Peyer's patch (tissue), 4 donors: ENCODE results near the gene NFAT5. TPM values are rescaled to one million over a fixed set of nuclear protein-coding genes. Genes with fewer than 3 reads are reported as not detected.

Source experiments
- DNase-seq, 3 donors: peaks; one replicate each; pipeline ENCODE4 v3.0.0-alpha.2; 2017 to 2019
- H3K27ac ChIP-seq, 4 donors: fragments of 200-600 bp; sonication (generic); one replicate each; pipeline ENCODE4 v1.5.1; 2016 to 2019
- H3K27me3 ChIP-seq, 2 donors: fragments of 200-600 bp; sonication (generic); one replicate each; pipeline ENCODE4 v1.5.1; 2019
- H3K36me3 ChIP-seq, 3 donors: fragments of 200-600 bp; sonication (generic); one replicate each; pipeline ENCODE4 v1.5.1; 2016 to 2019
- H3K4me1 ChIP-seq, 4 donors: fragments of 200-600 bp; sonication (generic); one replicate each; pipeline ENCODE4 v1.5.1; 2016 to 2019
- H3K4me3 ChIP-seq, 4 donors: fragments of 200-600 bp; sonication (generic); 1 replicate in 3 of 4; 2 replicates in 1 of 4; pipeline ENCODE4 v1.5.1; 2016 to 2019; ENCODE audit warnings: mild to moderate bottlenecking in 1 of 4
- H3K9me3 ChIP-seq, 4 donors: fragments of 200-600 bp; sonication (generic); one replicate each; pipeline ENCODE4 v1.5.1; 2016 to 2019; ENCODE audit warnings: mild to moderate bottlenecking in 1 of 4
- POLR2A ChIP-seq, 2 donors: fragments of 450-650 bp; IDR thresholded peaks; one replicate each; pipeline ENCODE4 v1.5.1; 2017; ENCODE audit warnings: antibody characterized with exemption in 2 of 2, mild to moderate bottlenecking in 2 of 2, moderate library complexity in 2 of 2
- total RNA-seq, 4 donors: library from RNA; depleted of rRNA; stranded (reverse); fragments of >200 nt; gene quantifications; one replicate each; pipeline ENCODE4 v1.1.0, GENCODE V29; 2016
- TF ChIP-seq, protein P1 (sequence below), 6 experiments: fragments of 450-650 bp in 4 of 6; fragments of 200-600 bp in 2 of 6; sonication (generic) in 1 of 6; IDR thresholded peaks; one replicate each; pipeline ENCODE4 v1.5.1; 2017 to 2019; ENCODE audit warnings: antibody characterized with exemption in 6 of 6, mild to moderate bottlenecking in 3 of 6, moderate library complexity in 1 of 6

The NFAT5 gene
- total RNA-seq, 4 donors from 2014 or later = 40.5 to 93.3 (median 66.8) TPM

DNA sequence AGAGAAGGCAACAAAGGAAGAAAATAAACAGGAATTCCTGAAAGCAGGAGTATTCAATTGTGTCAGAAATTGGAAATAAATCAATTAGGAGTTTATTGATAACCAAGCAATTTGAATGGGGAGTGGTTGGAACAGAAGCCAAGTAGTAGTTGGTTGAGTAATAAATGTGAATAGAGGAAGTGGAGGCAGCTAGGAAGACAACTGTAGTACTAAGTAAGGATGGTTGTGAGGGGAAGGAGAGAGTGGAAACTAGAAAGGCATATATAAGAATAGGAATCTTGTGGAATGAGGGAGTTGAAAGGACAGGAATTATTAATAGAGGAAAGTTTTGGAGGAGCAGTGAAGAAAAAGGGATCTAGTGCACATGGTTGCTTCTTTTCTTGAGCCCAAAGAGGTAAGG lies 34.4 kb downstream of the NFAT5 start:
- Histone ChIP-seq H3K4me3 (no peak overlapping the region), H3K27me3 (no peaks in the 10 kb centered on the region), H3K9me3 (no peaks in the 10 kb centered on the region), H3K36me3 (no peaks in the 10 kb centered on the region), H3K4me1 (peaks cover 0 to 36% (median 0%) of the 10 kb centered on the region in 4 donors), H3K27ac (no peak overlapping the region)
- no peak for DNase-seq
- TF ChIP-seq POLR2A (IDR thresholded peaks at IDR 0.05) = no peak
- TF ChIP-seq, protein P1, sequence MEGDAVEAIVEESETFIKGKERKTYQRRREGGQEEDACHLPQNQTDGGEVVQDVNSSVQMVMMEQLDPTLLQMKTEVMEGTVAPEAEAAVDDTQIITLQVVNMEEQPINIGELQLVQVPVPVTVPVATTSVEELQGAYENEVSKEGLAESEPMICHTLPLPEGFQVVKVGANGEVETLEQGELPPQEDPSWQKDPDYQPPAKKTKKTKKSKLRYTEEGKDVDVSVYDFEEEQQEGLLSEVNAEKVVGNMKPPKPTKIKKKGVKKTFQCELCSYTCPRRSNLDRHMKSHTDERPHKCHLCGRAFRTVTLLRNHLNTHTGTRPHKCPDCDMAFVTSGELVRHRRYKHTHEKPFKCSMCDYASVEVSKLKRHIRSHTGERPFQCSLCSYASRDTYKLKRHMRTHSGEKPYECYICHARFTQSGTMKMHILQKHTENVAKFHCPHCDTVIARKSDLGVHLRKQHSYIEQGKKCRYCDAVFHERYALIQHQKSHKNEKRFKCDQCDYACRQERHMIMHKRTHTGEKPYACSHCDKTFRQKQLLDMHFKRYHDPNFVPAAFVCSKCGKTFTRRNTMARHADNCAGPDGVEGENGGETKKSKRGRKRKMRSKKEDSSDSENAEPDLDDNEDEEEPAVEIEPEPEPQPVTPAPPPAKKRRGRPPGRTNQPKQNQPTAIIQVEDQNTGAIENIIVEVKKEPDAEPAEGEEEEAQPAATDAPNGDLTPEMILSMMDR (IDR thresholded peaks at IDR 0.05) = no peak

DNA sequence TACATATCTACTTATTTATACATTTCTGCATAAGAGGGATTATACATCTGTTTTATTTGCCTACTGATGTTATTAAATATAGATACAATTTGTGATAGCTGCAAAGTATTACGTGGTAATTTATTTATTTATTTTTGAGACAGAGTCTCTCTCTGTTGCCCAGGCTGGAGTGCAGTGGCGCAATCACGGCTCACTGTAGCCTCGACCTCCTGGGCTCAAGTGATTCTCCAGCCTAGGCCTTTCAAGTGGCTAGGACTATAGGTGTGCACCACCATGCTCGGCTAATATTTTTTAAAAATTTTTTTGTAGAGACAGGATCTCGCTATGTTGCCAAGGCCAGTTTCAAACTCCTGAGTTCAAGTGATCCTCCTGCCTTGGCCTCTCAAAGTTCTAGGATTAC lies 35.5 kb downstream of the NFAT5 start:
- Histone ChIP-seq H3K27me3 (no peaks in the 10 kb centered on the region), H3K9me3 (no peaks in the 10 kb centered on the region), H3K4me3 (no peak overlapping the region), H3K36me3 (no peaks in the 10 kb centered on the region), H3K27ac (no peak overlapping the region), H3K4me1 (peaks cover 0 to 25% (median 0%) of the 10 kb centered on the region in 4 donors)
- DNase-seq = no peak
- TF ChIP-seq, protein P1 (IDR thresholded peaks at IDR 0.05) = no peak
- TF ChIP-seq POLR2A (IDR thresholded peaks at IDR 0.05) = no peak

DNA sequence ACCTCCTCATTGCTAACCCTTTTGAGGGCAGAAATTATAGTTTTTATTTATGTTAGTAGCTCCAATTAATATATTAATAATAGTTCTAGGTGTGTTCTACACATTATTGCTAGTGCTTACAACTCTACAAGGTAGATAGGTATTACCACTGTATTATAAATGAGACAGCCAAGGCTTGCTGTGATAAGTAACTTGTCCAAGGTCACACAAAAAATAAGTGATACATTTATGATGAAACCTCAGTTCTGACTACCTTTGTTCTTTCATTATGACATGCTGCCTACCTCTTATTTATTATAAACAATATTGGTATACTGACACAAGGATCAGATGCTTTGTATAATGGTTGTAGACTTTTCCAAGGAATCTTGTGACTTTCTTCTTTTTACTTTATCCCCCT lies 41.2 kb downstream of the NFAT5 start:
- no peak for DNase-seq
- TF ChIP-seq POLR2A (IDR thresholded peaks at IDR 0.05) = no peak
- TF ChIP-seq, protein P1 (IDR thresholded peaks at IDR 0.05) = no peak
- no peaks in the 10 kb centered on the region for H3K36me3 ChIP-seq
- H3K9me3 ChIP-seq = no peaks in the 10 kb centered on the region
- no peak overlapping the region for H3K27ac ChIP-seq
- no peaks in the 10 kb centered on the region for H3K4me1 ChIP-seq
- H3K27me3 ChIP-seq = no peaks in the 10 kb centered on the region
- no peak overlapping the region for H3K4me3 ChIP-seq

DNA sequence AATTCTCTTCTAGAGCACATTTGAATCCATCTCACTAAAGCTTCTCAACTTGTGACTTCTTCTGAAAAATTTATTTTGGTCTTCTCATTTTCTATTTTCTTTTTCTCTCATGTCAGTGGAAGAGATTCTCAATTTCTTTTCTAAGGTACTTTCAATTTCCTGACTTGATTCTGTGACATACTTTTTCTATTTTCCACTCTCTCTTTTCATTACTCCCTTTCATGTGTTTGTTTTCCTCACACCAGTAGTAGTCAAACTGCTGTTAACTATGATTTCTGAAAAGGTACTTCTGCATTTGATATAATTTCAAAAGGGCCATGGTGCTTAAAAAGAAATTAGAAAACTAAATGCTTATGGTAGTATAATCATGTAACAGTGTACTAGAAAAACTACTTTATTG lies 41.9 kb downstream of the NFAT5 start:
- peaks cover 0 to 2% (median 0%) of the 10 kb centered on the region in 4 donors for H3K4me1 ChIP-seq
- no peaks in the 10 kb centered on the region for H3K9me3 ChIP-seq
- no peaks in the 10 kb centered on the region for H3K27me3 ChIP-seq
- H3K4me3 ChIP-seq = no peak overlapping the region
- no peaks in the 10 kb centered on the region for H3K36me3 ChIP-seq
- TF ChIP-seq, protein P1 (IDR thresholded peaks at IDR 0.05) = no peak
- no peak for TF ChIP-seq POLR2A (IDR thresholded peaks at IDR 0.05)
- no peak for DNase-seq
- H3K27ac ChIP-seq = no peak overlapping the region

DNA sequence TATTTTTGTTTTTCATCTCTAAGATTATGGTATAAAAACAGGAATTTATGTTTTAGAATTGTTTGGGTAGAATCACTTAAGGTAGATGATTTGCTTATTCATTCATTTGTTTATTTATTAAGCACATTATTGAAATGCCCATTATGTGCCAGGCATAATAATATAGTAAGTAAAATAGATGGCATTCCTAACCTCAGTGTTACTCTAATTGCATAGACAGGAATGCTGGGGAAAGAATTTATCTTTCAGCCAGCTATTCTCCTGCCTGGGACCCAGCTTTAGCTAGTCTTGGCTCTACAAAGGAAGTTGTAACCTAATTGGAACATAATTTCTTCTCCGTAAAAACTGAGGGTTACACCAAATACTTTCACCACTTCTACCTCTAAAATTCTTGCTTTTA lies 44.6 kb downstream of the NFAT5 start:
- TF ChIP-seq POLR2A (IDR thresholded peaks at IDR 0.05) = no peak
- TF ChIP-seq, protein P1 (IDR thresholded peaks at IDR 0.05) = no peak
- Histone ChIP-seq H3K9me3 (no peaks in the 10 kb centered on the region), H3K4me3 (no peak overlapping the region), H3K27me3 (no peaks in the 10 kb centered on the region), H3K27ac (no peak overlapping the region), H3K4me1 (peaks cover 0 to 20% (median 0%) of the 10 kb centered on the region in 4 donors), H3K36me3 (no peaks in the 10 kb centered on the region)
- DNase-seq = no peak

DNA sequence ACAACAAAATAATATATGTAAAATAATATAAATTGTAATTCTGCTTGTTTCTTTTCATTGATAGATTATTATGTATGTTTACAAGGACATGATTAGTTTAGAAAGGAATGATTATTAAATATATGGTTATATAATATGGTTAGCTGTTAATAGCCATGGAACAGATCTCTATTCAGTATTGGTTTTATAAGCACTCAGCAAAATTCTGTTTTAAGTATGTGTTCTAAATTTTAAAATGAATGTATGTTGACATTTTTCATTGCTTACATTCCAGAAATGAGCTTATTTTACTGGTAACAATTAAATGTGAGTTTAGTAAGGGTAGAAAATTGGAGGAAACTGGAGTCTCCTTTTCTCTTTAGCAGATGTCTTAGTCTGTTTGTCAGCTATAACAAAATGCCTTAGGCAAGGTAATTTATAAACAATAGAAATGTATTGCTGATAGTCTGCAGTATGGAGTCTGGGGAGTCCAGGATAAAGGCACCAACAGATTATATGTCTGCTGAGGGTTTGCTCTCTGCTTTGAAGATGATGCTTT lies 45.4 kb downstream of the NFAT5 start:
- Histone ChIP-seq H3K4me1 (peaks cover 0 to 20% (median 0%) of the 10 kb centered on the region in 4 donors), H3K4me3 (no peak overlapping the region), H3K27ac (no peak overlapping the region), H3K36me3 (no peaks in the 10 kb centered on the region), H3K27me3 (no peaks in the 10 kb centered on the region), H3K9me3 (no peaks in the 10 kb centered on the region)
- TF ChIP-seq, protein P1 (IDR thresholded peaks at IDR 0.05) = no peak
- TF ChIP-seq POLR2A (IDR thresholded peaks at IDR 0.05) = no peak
- no peak for DNase-seq
